ENCODE results near the gene SCO1.

DNA sequence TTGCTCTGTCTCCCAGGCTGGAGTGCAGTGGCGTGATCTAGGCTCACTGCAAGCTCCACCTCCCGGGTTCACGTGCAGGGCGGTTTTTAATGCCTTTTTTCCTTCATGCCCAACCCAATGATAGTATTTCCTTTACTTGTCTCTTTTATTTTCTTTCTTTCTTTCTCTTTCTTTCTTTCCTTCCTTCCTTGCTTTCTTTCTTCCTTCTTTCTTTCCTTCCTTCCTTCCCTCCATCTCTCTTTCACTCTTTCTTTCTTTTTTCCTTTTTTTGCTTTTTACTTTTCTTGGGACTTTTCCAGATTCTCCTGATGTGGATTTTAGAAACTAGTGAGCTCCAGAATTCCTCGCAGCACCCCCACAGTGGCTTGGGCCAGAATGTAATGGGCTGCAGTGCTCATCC lies 43.3 kb downstream of the SCO1 start:
- TF ChIP-seq POLR2A (IDR thresholded peaks at IDR 0.05) (no peak), EP300 (IDR thresholded peaks at IDR 0.05) (no peak), POLR2AphosphoS5 (IDR thresholded peaks at IDR 0.05) (no peak)
- TF ChIP-seq, protein P1, sequence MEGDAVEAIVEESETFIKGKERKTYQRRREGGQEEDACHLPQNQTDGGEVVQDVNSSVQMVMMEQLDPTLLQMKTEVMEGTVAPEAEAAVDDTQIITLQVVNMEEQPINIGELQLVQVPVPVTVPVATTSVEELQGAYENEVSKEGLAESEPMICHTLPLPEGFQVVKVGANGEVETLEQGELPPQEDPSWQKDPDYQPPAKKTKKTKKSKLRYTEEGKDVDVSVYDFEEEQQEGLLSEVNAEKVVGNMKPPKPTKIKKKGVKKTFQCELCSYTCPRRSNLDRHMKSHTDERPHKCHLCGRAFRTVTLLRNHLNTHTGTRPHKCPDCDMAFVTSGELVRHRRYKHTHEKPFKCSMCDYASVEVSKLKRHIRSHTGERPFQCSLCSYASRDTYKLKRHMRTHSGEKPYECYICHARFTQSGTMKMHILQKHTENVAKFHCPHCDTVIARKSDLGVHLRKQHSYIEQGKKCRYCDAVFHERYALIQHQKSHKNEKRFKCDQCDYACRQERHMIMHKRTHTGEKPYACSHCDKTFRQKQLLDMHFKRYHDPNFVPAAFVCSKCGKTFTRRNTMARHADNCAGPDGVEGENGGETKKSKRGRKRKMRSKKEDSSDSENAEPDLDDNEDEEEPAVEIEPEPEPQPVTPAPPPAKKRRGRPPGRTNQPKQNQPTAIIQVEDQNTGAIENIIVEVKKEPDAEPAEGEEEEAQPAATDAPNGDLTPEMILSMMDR (IDR thresholded peaks at IDR 0.05) = no peak
